Urothelium cell line (cell line): ENCODE data around the gene CNGB1.
A peak's percentile ranks its signal among the peaks of the same experiment; 100 is the strongest.
"Not testable (repeated sequence)": the region's sequence is repeated elsewhere in the genome, so short reads cannot be mapped to it uniquely, and the experiment has no call there.

Experiments
- DNase-seq: peaks from one replicate; pipeline ENCODE4 v3.0.0; 2011; ENCODE audit warnings: low spot score, mixed read lengths
- FAIRE-seq: peaks from 2 replicates; lab custom pipeline; 2011; peaks lifted over from hg19 to GRCh38; lab: Jason Lieb, UNC

CNGB1 gene

GRCh38 chr16:57842601-57843000 is 128.3 kb downstream of the CNGB1 start:
- FAIRE-seq, result no peak
- DNase-seq, result no peak

GRCh38 chr16:57840833-57841232 is 130.1 kb downstream of the CNGB1 start:
- no peak for DNase-seq
- no peak for FAIRE-seq

GRCh38 chr16:57838161-57838560 is 132.8 kb downstream of the CNGB1 start:
- DNase-seq (no peak), FAIRE-seq (no peak)

GRCh38 chr16:57837305-57838125 is 133.4 kb downstream of the CNGB1 start:
- no peak for FAIRE-seq
- DNase-seq, result no peak

GRCh38 chr16:57835439-57835838 is 135.5 kb downstream of the CNGB1 start:
- FAIRE-seq, DNase-seq: not testable (repeated sequence)

- DNase-seq (peak; percentile 51), FAIRE-seq (no peak)
Observed at GRCh38 chr16:57834936-57835335, 136.0 kb downstream of the CNGB1 start.
